Measurements from ENCODE around the gene TFEB. TPM values are rescaled to one million over a fixed set of nuclear protein-coding genes. Genes with fewer than 3 reads are reported as not detected.

Gene TFEB
- total RNA-seq, 1 experiment from 2014 or later: 4.4 TPM

DNA sequence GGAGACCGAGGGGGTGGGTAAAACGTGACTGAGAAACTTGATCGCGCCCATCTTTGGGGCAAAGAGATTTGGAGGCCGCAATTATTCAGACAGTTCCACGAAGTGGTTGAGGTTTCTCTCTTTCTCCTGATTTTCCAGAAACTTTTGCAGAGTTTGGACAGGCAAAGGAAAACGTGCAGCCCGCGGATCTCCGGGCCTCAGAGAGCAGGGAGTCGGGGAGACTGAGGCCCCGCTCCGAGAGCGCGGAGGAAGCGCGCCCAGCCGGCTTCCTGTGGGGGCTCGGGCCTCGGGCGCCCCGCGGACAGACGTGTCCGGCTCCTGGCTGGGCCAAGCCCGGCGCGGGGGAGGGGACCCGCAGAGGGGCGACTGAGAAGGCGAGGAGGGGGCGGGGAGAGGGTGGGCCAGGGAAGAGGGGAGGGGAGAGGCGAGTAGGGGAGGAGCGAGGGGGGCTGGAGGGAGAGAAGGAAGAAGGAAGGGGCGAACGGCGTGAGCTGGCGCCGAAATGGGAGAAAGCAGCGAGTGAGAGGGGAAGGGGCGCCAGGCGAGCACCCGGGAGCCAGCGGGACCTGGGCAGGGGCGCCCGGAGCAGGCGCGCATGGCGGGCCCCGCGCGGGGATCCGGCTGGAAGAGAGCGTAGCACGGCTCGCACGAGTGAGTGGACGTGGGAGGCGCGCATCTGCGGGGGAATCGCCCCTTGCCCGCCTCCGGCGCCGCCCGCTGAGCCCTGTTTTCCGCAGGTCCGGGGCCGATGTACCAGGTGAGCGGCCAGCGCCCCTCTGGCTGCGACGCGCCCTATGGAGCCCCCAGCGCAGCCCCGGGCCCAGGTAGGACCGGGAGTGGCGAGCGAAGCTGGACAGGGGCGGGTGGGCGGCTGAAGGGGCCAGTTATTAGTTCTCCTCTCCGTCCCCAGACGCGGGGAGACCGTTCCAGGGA is 97.1 kb downstream of the TFEB start, which contains the start of gene MDFI:
Gene MDFI, plus strand, starts transcription at position 467 of the 933 bp plus-strand sequence. Its CDS starts 282 bp downstream, at position 749.
- no peak within 1 kb of the TSS for H3K4me3 ChIP-seq
- H3K36me3 ChIP-seq: no peaks in the 10 kb centered on the region
- no peak for DNase-seq
- no peaks in the 10 kb centered on the region for H3K27me3 ChIP-seq
- no peaks in the 10 kb centered on the region for H3K9me3 ChIP-seq

DNA sequence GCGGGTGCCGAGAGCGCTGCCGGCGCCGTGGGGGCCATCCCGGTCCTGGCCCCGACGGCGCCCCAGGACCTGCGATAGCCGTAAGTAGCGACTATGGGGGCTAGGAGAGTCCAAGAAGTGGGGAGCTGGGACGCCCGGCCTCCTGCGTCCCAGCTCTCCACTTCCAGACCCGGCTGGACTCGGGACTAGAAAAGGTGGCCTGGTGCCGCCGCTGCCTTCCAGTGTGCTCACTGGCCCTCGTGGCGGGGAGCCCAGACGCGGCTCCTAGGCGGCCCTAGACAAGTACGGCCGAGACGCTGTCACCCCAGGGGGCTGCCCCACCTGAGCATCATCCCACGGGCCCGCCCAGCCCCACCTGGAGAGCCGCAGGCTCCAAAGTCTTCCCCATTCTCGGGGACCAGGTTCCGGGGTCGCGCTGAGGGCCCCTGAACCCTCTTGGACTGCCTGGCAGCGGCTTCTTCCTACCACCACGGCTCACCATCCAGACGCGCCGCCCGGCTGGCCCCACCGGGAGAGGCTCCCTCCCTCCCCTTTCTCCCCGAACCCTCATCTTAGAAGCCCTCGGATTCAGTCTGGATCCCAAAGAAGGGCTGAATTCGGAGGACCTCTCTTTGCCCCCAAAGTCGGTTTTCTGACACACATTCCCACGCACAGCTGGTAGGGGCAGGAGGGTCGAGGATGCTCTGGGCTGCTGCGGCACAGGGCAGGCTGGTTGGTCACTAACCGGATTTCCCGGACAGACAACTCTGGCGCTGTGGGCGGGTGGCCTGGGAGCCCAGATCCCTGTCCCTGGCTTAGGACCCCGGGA is 98.0 kb downstream of the TFEB start:
- Histone ChIP-seq H3K36me3 (no peaks in the 10 kb centered on the region), H3K9me3 (no peaks in the 10 kb centered on the region), H3K4me3 (no peak overlapping the region), H3K27me3 (no peaks in the 10 kb centered on the region)
- no peak for DNase-seq

GRCh38 chr6:41636833-41637193 is 98.6 kb downstream of the TFEB start:
- H3K36me3 ChIP-seq: no peaks in the 10 kb centered on the region
- H3K4me3 ChIP-seq: no peak overlapping the region
- no peaks in the 10 kb centered on the region for H3K27me3 ChIP-seq
- no peak for DNase-seq
- H3K9me3 ChIP-seq: no peaks in the 10 kb centered on the region

GRCh38 chr6:41635365-41635764 is 100.0 kb downstream of the TFEB start:
- no peaks in the 10 kb centered on the region for H3K27me3 ChIP-seq
- no peaks in the 10 kb centered on the region for H3K36me3 ChIP-seq
- no peaks in the 10 kb centered on the region for H3K9me3 ChIP-seq
- no peak overlapping the region for H3K4me3 ChIP-seq
- DNase-seq: no peak

GRCh38 chr6:41634657-41635056 is 100.8 kb downstream of the TFEB start:
- Histone ChIP-seq H3K4me3 (no peak overlapping the region), H3K36me3 (no peaks in the 10 kb centered on the region), H3K27me3 (no peaks in the 10 kb centered on the region), H3K9me3 (no peaks in the 10 kb centered on the region)
- DNase-seq: no peak

Other genes starting within 250 kb of the TFEB start
- 0.53 TPM in 1 of 2 replicates, not detected in the other for gene FOXP4, start 189.2 kb downstream of the TFEB start, total RNA-seq (2014; rRNA removed; shearing (Covaris generic); ENCODE audit: low replicate concordance)
- gene MDFI, start 97.1 kb downstream of the TFEB start, total RNA-seq (2014; rRNA removed; shearing (Covaris generic); ENCODE audit: low replicate concordance): not detected in 2 replicates
- not detected in 2 replicates for gene PGC, start 11.8 kb upstream of the TFEB start, total RNA-seq (2014; rRNA removed; shearing (Covaris generic); ENCODE audit: low replicate concordance)
- gene FRS3, start 44.3 kb upstream of the TFEB start, total RNA-seq (2014; rRNA removed; shearing (Covaris generic); ENCODE audit: low replicate concordance): 0.49 TPM in 1 of 2 replicates, not detected in the other
- not detected in 2 replicates for gene PRICKLE4, start 45.2 kb upstream of the TFEB start, total RNA-seq (2014; rRNA removed; shearing (Covaris generic); ENCODE audit: low replicate concordance)
- gene TOMM6, start 52.1 kb upstream of the TFEB start, total RNA-seq (2014; rRNA removed; shearing (Covaris generic); ENCODE audit: low replicate concordance): 125 and 201 TPM in 2 replicates
- 1.1 and 1.3 TPM in 2 replicates for gene USP49, start 159.8 kb upstream of the TFEB start, total RNA-seq (2014; rRNA removed; shearing (Covaris generic); ENCODE audit: low replicate concordance)
- 7.7 and 13.7 TPM in 2 replicates for gene MED20, start 185.5 kb upstream of the TFEB start, total RNA-seq (2014; rRNA removed; shearing (Covaris generic); ENCODE audit: low replicate concordance)
- 34.0 and 64.8 TPM in 2 replicates for gene BYSL, start 185.9 kb upstream of the TFEB start, total RNA-seq (2014; rRNA removed; shearing (Covaris generic); ENCODE audit: low replicate concordance)
- gene CCND3, start 206.2 kb upstream of the TFEB start, total RNA-seq (2014; rRNA removed; shearing (Covaris generic); ENCODE audit: low replicate concordance): 7.5 and 29.8 TPM in 2 replicates

Measured in MG63 (cell line).